ENCODE measurements around the gene SYNGR4.

The SYNGR4 gene

DNA sequence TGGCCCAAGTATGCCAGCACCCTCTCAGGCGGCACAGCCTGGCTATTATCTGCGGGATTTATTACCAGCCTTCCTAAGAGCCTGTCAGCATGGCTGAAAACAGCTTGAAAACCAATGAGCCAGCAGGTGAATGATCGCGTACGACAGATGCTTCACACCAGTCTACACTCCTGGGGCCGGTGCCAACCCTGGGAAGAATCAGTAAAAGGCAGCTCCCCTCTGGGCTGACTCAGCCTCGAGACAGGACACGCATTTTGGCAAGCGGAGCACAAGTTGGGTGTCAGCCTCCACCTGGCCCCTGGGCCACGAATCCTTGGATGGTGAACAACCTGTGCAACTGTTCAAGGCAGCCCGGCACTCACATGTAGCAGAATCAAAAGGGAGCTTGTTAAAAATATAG is 23.2 kb upstream of the SYNGR4 start:
- no peak for DNase-seq (ENCODE audit: insufficient read length, low spot score)
- no peak for FAIRE-seq

- DNase-seq (ENCODE audit: insufficient read length, low spot score) (no peak), FAIRE-seq (no peak)
These were observed 22.4 kb upstream of the SYNGR4 start for GRCh38 chr19:48341515-48342413.

GRCh38 chr19:48342414-48342738 is 21.8 kb upstream of the SYNGR4 start:
- DNase-seq (ENCODE audit: insufficient read length, low spot score), result no peak
- FAIRE-seq, result no peak

GRCh38 chr19:48342841-48343540 is 21.2 kb upstream of the SYNGR4 start:
- no peak for FAIRE-seq
- DNase-seq (ENCODE audit: insufficient read length, low spot score), result no peak

DNA sequence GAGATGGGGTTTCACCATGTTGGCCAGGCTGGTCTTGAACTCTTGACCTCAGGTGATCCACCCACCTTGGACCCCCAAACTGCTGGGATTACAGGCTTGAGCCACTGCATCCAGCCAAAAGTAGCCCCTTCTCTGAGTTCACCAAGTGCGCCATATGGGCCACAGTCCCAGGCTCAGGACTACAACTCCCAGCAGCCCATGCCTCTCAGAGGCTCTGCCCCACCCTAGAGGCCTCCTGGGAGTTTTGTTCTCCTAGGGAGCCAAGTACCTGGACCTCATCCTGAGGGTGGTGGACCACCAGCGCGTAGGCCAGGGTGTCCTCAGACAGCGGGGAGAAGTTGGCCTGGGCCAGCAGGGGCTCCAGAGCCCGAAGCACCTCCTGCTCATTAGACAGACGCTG is 19.3 kb upstream of the SYNGR4 start:
- DNase-seq (ENCODE audit: insufficient read length, low spot score) (no peak), FAIRE-seq (no peak)

GRCh38 chr19:48346191-48346590 is 18.0 kb upstream of the SYNGR4 start:
- no peak for FAIRE-seq
- DNase-seq (ENCODE audit: insufficient read length, low spot score), result no peak

- DNase-seq (ENCODE audit: insufficient read length, low spot score) (no peak), FAIRE-seq (no peak)
These were observed 16.1 kb upstream of the SYNGR4 start for GRCh38 chr19:48348045-48348444.

DNA sequence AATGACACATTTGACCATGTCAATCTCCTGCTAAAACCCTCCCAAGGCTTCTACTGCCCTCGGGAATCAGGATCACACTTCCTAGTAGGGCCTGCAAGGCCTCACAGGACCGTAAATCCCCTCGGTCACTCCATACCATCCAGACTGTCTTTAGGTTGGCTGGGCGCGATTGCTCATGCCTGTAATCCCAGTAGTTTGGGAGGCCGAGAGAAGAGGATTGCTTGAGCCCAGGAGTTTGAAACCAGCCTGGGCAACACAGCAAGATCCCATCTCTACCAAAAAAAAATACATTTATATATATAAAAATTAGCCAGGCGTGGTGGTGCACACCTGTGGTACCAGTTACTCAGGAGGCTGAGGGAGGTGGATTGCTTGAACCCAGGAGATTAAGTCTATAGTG is 15.4 kb upstream of the SYNGR4 start:
- FAIRE-seq, result no peak

GRCh38 chr19:48350856-48351255 is 13.3 kb upstream of the SYNGR4 start:
- no peak for FAIRE-seq
- no peak for DNase-seq (ENCODE audit: insufficient read length, low spot score)

More for the DNA sequence above, 15.4 kb upstream of the SYNGR4 start:
- no peak for DNase-seq (ENCODE audit: insufficient read length, low spot score)

DNA sequence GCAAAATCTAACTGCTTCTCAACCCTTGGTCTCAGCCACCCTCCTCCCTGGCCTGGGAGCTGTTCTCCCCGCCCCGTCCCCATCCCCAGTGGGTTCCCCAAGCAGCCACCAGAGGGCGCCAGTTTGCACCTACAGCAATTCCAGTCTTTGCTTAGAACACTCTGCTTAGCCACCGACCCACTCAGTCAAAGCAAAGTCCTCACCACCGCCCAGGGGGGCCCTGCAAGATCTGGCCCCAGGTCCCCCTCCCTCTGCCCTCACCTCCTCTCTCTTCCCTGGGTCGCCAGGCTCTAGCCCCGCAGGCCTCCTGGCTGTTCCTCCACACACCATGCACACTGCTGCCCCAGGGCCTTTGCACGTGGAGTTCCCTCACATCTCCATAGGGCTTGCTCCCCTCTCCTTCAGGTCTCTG is 12.8 kb upstream of the SYNGR4 start:
- FAIRE-seq (no peak), DNase-seq (ENCODE audit: insufficient read length, low spot score) (peak; percentile 65)

GRCh38 chr19:48353677-48354076 is 10.5 kb upstream of the SYNGR4 start:
- no peak for DNase-seq (ENCODE audit: insufficient read length, low spot score)

GRCh38 chr19:48354332-48354992 is 9.7 kb upstream of the SYNGR4 start:
- FAIRE-seq, result no peak

More at GRCh38 chr19:48353677-48354076, 10.5 kb upstream of the SYNGR4 start:
- FAIRE-seq, result no peak

DNA sequence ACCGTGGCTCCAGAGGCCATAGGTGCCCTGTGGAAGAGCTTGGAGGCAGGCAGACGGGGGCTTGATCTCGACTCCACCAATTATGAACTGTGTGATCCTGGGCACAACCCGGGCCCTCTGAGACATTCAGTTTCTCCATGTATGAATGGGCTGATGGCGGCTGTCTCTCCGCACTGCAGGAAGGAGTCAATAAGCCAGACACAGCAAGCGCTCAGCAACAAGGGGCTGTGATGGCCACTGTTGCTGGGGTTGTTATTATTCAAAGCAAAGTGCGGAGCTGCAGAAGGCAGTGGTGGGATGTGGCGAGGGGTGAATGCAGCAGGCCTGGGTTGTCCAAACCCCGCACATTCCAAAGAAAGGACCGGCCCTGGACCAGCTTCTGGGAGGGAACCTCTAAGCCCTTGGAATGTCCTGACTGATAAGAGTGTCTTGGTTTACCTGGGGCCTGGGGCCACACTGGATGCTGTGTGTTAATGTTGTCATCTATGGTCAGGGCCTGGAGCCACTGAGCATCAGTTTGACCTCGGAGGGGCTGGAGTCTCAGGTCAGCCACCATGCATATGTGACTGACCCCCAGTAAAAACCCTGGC is 8.7 kb upstream of the SYNGR4 start:
- DNase-seq (ENCODE audit: insufficient read length, low spot score), result no peak
- FAIRE-seq, result no peak

More at GRCh38 chr19:48354332-48354992, 9.7 kb upstream of the SYNGR4 start:
- no peak for DNase-seq (ENCODE audit: insufficient read length, low spot score)

DNA sequence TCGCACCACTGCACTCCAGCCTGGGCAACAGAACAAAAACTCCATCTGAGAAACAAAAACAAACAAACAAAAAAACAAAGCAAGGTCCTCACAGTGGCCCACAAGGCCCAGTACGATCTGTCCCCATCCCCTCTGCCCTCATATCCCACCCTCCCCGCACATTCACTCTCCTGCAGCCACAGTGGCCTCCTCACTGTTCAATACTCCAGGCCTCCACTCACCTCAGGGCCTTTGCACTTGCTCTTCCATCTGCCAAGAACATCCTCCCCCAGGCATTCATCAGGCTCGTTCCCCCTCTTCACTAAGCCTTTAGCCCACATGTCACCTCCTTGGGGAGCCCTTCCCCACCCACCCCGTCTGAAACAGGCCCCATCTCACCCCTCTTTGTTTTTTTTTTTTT is 5.0 kb upstream of the SYNGR4 start:
- FAIRE-seq (no peak), DNase-seq (ENCODE audit: insufficient read length, low spot score) (no peak)

DNA sequence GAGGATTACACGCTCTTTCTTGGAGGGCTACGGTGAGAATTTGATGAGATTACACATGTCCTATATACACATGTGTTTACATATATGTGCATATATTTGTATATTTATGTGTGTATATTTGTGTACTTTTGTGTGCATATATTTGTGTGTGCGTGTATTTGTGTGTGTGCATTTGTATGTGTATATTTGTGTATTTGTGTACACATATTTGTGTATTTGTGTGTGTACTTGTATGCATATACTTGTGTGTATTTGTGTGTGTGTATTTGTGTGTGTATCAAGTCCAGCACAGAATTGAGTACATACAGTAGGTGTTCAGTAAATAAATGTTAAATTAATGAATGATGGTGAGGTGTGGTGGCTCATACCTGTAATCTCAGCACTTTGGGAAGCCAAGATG is 2.3 kb upstream of the SYNGR4 start:
- FAIRE-seq, result no peak
- DNase-seq (ENCODE audit: insufficient read length, low spot score), result no peak

GRCh38 chr19:48362716-48363499 is 1.3 kb upstream of the SYNGR4 start:
- DNase-seq (ENCODE audit: insufficient read length, low spot score) (peak; percentile 92), FAIRE-seq (peak; percentile 76)

DNA sequence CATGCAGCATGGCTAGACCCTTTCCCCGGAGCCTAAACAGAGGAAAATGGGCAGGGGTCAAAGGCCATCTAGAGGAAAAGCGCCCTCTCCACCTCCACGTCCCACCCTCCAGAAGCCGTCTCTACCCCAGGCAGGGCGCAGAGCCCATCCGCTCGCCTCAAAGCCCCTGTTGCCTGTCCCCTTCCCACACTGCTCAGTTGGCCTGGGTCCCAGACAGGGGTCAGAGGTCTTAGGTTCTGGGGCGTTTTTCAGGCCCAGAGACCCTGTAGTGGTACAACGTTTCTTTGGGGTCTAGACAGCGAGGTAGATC is 712 bp upstream of the SYNGR4 start:
- DNase-seq (ENCODE audit: insufficient read length, low spot score) (no peak), FAIRE-seq (no peak)

DNA sequence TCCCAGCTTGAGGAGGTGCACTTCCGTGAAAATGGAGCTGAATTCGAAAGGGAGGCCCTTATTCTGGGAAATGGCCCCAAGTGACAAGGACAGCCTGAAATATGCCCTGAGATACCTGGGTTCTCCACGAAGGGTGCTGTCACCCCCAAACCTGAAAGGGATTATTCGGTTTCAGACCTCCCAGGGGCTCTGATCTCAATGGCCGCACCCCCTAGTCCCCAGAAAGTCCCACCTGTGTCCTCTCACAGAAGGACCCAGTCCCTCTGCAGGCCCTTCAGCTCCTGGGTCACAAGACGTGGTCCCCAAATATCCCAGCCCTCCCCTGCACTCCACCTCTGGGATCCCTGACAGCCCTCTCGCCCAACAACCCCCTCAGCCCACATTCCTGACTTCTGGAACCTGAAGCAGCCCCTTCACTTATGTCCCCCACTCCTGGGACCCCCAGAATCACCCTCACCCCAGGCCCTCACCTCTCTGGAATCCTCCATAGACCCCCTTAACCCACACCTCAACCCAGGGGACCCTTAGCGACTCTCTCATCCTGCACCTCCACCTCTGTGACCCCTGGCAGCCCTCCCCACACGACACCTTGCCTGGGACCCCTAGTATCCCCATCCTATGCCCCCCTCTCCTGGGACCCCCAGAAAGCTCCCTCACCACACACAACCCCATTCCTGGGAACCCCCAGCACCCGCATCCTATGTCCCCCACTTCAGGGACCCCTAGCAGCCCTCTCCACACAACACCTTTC is 606 bp downstream of the SYNGR4 start:
- DNase-seq (ENCODE audit: insufficient read length, low spot score), result no peak

GRCh38 chr19:48365602-48366001 is 1.4 kb downstream of the SYNGR4 start:
- FAIRE-seq, result no peak

More for the DNA sequence above, 606 bp downstream of the SYNGR4 start:
- no peak for FAIRE-seq

DNA sequence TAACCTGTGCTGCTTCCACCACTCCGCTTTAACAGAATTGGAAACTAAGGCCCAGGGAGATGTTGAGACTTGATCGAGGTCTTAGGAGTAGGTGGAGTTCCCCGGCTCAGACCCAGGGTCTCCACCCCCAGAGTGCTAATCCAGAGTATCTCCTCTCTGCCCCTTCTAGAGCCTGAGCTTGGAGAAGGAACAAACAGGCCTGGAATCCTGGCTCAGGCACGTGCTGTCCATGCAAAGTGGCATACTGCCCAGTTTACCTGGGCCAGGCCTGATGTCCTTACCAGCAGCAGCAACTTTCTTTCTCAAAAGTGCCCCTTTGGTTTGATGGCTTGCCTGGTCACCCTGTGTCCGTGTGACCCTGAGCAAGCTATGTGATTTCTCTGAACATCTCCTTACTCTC is 3.7 kb downstream of the SYNGR4 start:
- DNase-seq (ENCODE audit: insufficient read length, low spot score), result no peak
- FAIRE-seq, result no peak

More at GRCh38 chr19:48365602-48366001, 1.4 kb downstream of the SYNGR4 start:
- no peak for DNase-seq (ENCODE audit: insufficient read length, low spot score)

All from HTR-8/SVneo (cell line).